Measurements from ENCODE around the gene ICA1.

DNA sequence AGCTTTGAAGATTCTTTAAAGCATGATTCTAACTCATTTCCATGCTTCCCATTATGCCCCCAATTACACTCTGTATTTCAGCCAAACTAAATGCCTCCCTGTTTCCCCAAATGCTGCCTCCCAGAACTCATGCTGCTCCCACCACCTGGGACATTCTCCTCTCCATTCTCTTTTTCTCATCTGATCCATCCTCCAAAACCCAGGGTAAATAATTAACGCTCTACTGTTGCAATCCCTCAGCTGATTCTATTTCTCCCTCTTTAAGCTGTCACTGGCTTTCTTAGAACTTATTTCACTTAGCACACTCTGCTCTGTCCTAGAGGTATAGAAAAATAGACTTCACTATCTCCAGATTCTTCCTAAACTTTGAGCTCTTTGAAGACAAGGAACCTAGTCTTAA, 104.7 kb downstream of the ICA1 start:
- TF ChIP-seq, protein P1, sequence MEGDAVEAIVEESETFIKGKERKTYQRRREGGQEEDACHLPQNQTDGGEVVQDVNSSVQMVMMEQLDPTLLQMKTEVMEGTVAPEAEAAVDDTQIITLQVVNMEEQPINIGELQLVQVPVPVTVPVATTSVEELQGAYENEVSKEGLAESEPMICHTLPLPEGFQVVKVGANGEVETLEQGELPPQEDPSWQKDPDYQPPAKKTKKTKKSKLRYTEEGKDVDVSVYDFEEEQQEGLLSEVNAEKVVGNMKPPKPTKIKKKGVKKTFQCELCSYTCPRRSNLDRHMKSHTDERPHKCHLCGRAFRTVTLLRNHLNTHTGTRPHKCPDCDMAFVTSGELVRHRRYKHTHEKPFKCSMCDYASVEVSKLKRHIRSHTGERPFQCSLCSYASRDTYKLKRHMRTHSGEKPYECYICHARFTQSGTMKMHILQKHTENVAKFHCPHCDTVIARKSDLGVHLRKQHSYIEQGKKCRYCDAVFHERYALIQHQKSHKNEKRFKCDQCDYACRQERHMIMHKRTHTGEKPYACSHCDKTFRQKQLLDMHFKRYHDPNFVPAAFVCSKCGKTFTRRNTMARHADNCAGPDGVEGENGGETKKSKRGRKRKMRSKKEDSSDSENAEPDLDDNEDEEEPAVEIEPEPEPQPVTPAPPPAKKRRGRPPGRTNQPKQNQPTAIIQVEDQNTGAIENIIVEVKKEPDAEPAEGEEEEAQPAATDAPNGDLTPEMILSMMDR (IDR thresholded peaks at IDR 0.05; ENCODE audit: low read length) = no peak
- TF ChIP-seq EZH2 (optimal IDR thresholded peaks at IDR 0.05; ENCODE audit: low read depth, low read length) = no peak
